Neural progenitor cell (in vitro differentiated cells): ENCODE measurements around the gene ATP11A. TPM values are rescaled to one million over a fixed set of nuclear protein-coding genes. Genes with fewer than 3 reads are reported as not detected.

Experiments
- DNase-seq: peaks from one replicate; pipeline ENCODE4 v3.0.0-alpha.2; 2016; ENCODE audit warnings: low spot score
- H2AFZ ChIP-seq: fragments of 200-600 bp; sonication (generic); replicated peaks from 2 replicates; pipeline ENCODE4 v1.6.1; 2016; ENCODE audit warnings: antibody characterized with exemption
- H3F3A ChIP-seq: fragments of 200-600 bp; sonication (generic); 2 replicates; pipeline ENCODE4 v1.6.1; 2016; ENCODE audit warnings: antibody characterized with exemption, low read depth
- H3K27ac ChIP-seq: fragments of 200-600 bp; sonication (generic); 2 replicates; pipeline ENCODE4 v1.5.1; 2016; ENCODE audit warnings: mild to moderate bottlenecking
- H3K27me3 ChIP-seq: fragments of 200-600 bp; sonication (generic); 2 replicates; pipeline ENCODE4 v1.6.1; 2016; ENCODE audit warnings: mild to moderate bottlenecking, moderate library complexity
- H3K36me3 ChIP-seq: fragments of 200-600 bp; sonication (generic); 2 replicates; pipeline ENCODE4 v1.5.1; 2016
- H3K4me1 ChIP-seq: fragments of 200-600 bp; sonication (generic); 2 replicates; pipeline ENCODE4 v1.6.1; 2016; ENCODE audit warnings: mixed run types
- H3K4me2 ChIP-seq: fragments of 200-600 bp; sonication (generic); 2 replicates; pipeline ENCODE4 v1.6.1; 2016
- H3K4me3 ChIP-seq: fragments of 200-600 bp; sonication (generic); 2 replicates; pipeline ENCODE4 v1.5.1; 2016
- H3K79me2 ChIP-seq: fragments of 200-600 bp; sonication (generic); 2 replicates; pipeline ENCODE4 v1.6.1; 2016; ENCODE audit warnings: low read depth
- H3K9ac ChIP-seq: fragments of 200-600 bp; sonication (generic); 2 replicates; pipeline ENCODE4 v1.6.1; 2016
- H3K9me3 ChIP-seq: fragments of 200-600 bp; sonication (generic); 2 replicates; pipeline ENCODE4 v1.5.1; 2016; ENCODE audit warnings: low read depth
- H4K20me1 ChIP-seq: fragments of 200-600 bp; sonication (generic); 2 replicates; pipeline ENCODE4 v1.6.1; 2016; ENCODE audit warnings: low read depth
- H3K27ac Mint-ChIP-seq: 3 replicates; pipeline ENCODE4 v1.8.0; 2021; ENCODE audit warnings: mixed read lengths
- H3K27me3 Mint-ChIP-seq: 2 replicates; pipeline ENCODE4 v1.8.0; 2022; ENCODE audit warnings: low read depth, mild to moderate bottlenecking, inconsistent platforms, moderate library complexity, mixed read lengths; ENCODE audit not compliant: insufficient read depth
- H3K36me3 Mint-ChIP-seq: 3 replicates; pipeline ENCODE4 v1.8.0; 2021; ENCODE audit warnings: mixed read lengths
- H3K4me1 Mint-ChIP-seq: 3 replicates; pipeline ENCODE4 v1.8.0; 2021; ENCODE audit warnings: mixed read lengths
- H3K4me3 Mint-ChIP-seq: 3 replicates; pipeline ENCODE4 v1.8.0; 2021; ENCODE audit warnings: mild to moderate bottlenecking, moderate library complexity, mixed read lengths
- H3K9me3 Mint-ChIP-seq: 3 replicates; pipeline ENCODE4 v1.8.0; 2020; ENCODE audit warnings: mixed read lengths
- CTCF ChIP-seq: fragments of 200-600 bp; sonication (generic); IDR thresholded peaks from 2 replicates; pipeline ENCODE4 v1.5.1; 2017; ENCODE audit warnings: antibody characterized with exemption, mild to moderate bottlenecking
- EZH2 ChIP-seq: fragments of 200-600 bp; sonication (generic); IDR thresholded peaks from 2 replicates; pipeline ENCODE4 v1.6.1; 2017; ENCODE audit warnings: antibody characterized with exemption, mild to moderate bottlenecking, moderate library complexity
- EZH2phosphoT487 ChIP-seq: fragments of 200-600 bp; sonication (generic); IDR thresholded peaks from 2 replicates; pipeline ENCODE4 v1.6.1; 2017; ENCODE audit warnings: antibody characterized with exemption
- total RNA-seq: library from RNA; depleted of rRNA; stranded (reverse); fragments of >200 nt; gene quantifications from 2 replicates; pipeline ENCODE4 v1.2.3, GENCODE V29; 2015; ENCODE audit warnings: low replicate concordance

The ATP11A gene
- total RNA-seq, 1 donor from 2014 or later = 12.6 TPM

- no peaks in the 10 kb centered on the region for H3K9me3 ChIP-seq
- H2AFZ ChIP-seq = no peak overlapping the region
- no peaks in the 10 kb centered on the region for H3K4me1 ChIP-seq
- DNase-seq = no peak
- no peaks in the 10 kb centered on the region for H4K20me1 ChIP-seq
- H3K27me3 Mint-ChIP-seq = peaks cover 7% of the 10 kb centered on the region
- no peak overlapping the region for H3K9ac ChIP-seq
- peaks cover 9% of the 10 kb centered on the region for H3K4me1 Mint-ChIP-seq
- H3K4me3 ChIP-seq = no peak overlapping the region
- no peaks in the 10 kb centered on the region for H3K9me3 Mint-ChIP-seq
- no peaks in the 10 kb centered on the region for H3K36me3 ChIP-seq
- no peaks in the 10 kb centered on the region for H3K79me2 ChIP-seq
- H3K4me2 ChIP-seq = no peak overlapping the region
- H3K27ac ChIP-seq = no peak overlapping the region
- no peak overlapping the region for H3K4me3 Mint-ChIP-seq
- peaks cover 21% of the 10 kb centered on the region for H3K36me3 Mint-ChIP-seq
- TF ChIP-seq EZH2phosphoT487 = no peak
- no peaks in the 10 kb centered on the region for H3K27me3 ChIP-seq
- H3F3A ChIP-seq = no peaks in the 10 kb centered on the region
- H3K27ac Mint-ChIP-seq = no peak overlapping the region
Observed at GRCh38 chr13:112867301-112867711, 177.5 kb downstream of the ATP11A start.

- no peak overlapping the region for H3K4me3 ChIP-seq
- no peak overlapping the region for H2AFZ ChIP-seq
- H3K79me2 ChIP-seq = no peaks in the 10 kb centered on the region
- TF ChIP-seq CTCF (no peak), EZH2 (no peak), EZH2phosphoT487 (no peak)
- no peak for DNase-seq
- no peaks in the 10 kb centered on the region for H3K27me3 ChIP-seq
- no peak overlapping the region for H3K9ac ChIP-seq
- H3K4me2 ChIP-seq = no peak overlapping the region
- H3K4me1 ChIP-seq = no peaks in the 10 kb centered on the region
- H3K27ac Mint-ChIP-seq = peak overlapping the region; percentile 77
- H3K4me3 Mint-ChIP-seq = no peak overlapping the region
- no peaks in the 10 kb centered on the region for H4K20me1 ChIP-seq
- H3F3A ChIP-seq = peaks cover 5% of the 10 kb centered on the region
- no peaks in the 10 kb centered on the region for H3K9me3 ChIP-seq
- H3K4me1 Mint-ChIP-seq = peaks cover 9% of the 10 kb centered on the region
- no peaks in the 10 kb centered on the region for H3K36me3 ChIP-seq
- peaks cover 21% of the 10 kb centered on the region for H3K36me3 Mint-ChIP-seq
- H3K27ac ChIP-seq = no peak overlapping the region
- peaks cover 7% of the 10 kb centered on the region for H3K27me3 Mint-ChIP-seq
- no peaks in the 10 kb centered on the region for H3K9me3 Mint-ChIP-seq
Observed at GRCh38 chr13:112868308-112868707, 178.5 kb downstream of the ATP11A start.

DNA sequence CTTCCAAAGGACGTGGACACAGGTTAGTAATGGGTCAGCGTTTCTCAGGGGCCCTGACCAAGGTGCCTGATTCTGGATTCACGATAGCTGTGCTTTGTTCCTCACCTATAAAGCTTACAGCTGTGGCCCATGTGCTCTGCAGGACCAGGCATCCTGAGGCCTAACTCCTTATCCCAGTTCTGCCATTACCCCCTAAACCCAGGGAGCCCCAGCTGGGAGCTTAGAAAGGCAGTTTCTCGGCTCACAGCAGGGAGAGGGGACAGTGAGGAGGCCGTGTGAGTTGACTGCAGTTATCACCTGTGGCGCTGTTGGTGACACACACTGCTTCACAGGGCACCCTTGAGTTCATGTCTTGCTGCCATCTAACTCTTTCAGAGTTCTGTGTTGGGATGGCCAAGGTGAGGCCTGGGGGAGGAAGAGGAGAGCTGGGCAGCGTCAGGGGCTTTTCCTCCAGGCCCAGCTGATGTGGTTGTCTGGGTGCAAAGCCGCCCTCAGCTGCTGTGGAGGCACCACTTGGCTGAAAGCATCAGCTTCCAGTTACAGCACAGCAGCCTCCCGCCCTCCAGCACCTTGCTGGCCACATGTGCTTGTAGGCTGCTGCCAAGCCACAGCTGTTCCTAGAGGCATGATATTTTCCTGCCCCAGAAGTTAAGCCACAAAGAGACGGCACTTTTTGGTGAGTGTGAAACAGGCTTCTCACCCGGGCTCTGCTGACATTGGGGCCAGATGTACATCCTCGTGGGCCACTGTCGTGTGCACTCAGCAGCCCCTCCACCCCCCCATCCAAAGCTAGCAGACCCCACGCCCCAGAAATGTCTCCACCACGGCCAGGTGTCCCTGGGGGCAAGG, 179.6 kb downstream of the ATP11A start:
- Histone ChIP-seq H3K4me3 (no peak overlapping the region), H4K20me1 (no peaks in the 10 kb centered on the region), H2AFZ (no peak overlapping the region), H3F3A (peaks cover 8% of the 10 kb centered on the region), H3K79me2 (no peaks in the 10 kb centered on the region), H3K9me3 (no peaks in the 10 kb centered on the region), H3K4me1 (no peaks in the 10 kb centered on the region), H3K36me3 (no peaks in the 10 kb centered on the region), H3K27ac (no peak overlapping the region), H3K9ac (no peak overlapping the region), H3K27me3 (no peaks in the 10 kb centered on the region), H3K4me2 (no peak overlapping the region)
- Mint-ChIP-seq H3K27ac (no peak overlapping the region), H3K27me3 (peaks cover 7% of the 10 kb centered on the region), H3K4me1 (peaks cover 15% of the 10 kb centered on the region), H3K36me3 (peaks cover 25% of the 10 kb centered on the region), H3K4me3 (no peak overlapping the region), H3K9me3 (no peaks in the 10 kb centered on the region)
- no peak for DNase-seq
- TF ChIP-seq EZH2phosphoT487 = no peak
- no peak for TF ChIP-seq CTCF
- TF ChIP-seq EZH2 = no peak

- Histone ChIP-seq H3K79me2 (no peaks in the 10 kb centered on the region), H3K27ac (no peak overlapping the region), H2AFZ (no peak overlapping the region), H3K9me3 (no peaks in the 10 kb centered on the region), H3K4me3 (no peak overlapping the region), H3K27me3 (no peaks in the 10 kb centered on the region), H4K20me1 (no peaks in the 10 kb centered on the region), H3K4me2 (no peak overlapping the region), H3K9ac (no peak overlapping the region), H3K4me1 (no peaks in the 10 kb centered on the region), H3K36me3 (no peaks in the 10 kb centered on the region), H3F3A (peaks cover 8% of the 10 kb centered on the region)
- Mint-ChIP-seq H3K9me3 (no peaks in the 10 kb centered on the region), H3K27ac (no peak overlapping the region), H3K36me3 (peaks cover 25% of the 10 kb centered on the region), H3K4me3 (no peak overlapping the region), H3K4me1 (peaks cover 15% of the 10 kb centered on the region), H3K27me3 (peaks cover 7% of the 10 kb centered on the region)
- TF ChIP-seq EZH2 = no peak
- no peak for TF ChIP-seq EZH2phosphoT487
- TF ChIP-seq CTCF = no peak
- DNase-seq = no peak
Observed at GRCh38 chr13:112870051-112870331, 180.2 kb downstream of the ATP11A start.
